Spinal cord (tissue), 10 donors: ENCODE measurements around the gene BANF1. TPM values are rescaled to one million over a fixed set of nuclear protein-coding genes. Genes with fewer than 3 reads are reported as not detected.

Experiments used
- DNase-seq, 6 donors: peaks; one replicate each; pipeline versions ENCODE4 v3.0.0 to v3.0.0-alpha.2; 2013 to 2015; ENCODE audit warnings: low spot score in 6 of 6, low read depth in 4 of 6
- H3K27ac ChIP-seq: one replicate; pipeline ENCODE4 v1.5.1; 2013; ENCODE audit warnings: low read depth, low read length, control low read depth
- H3K27me3 ChIP-seq: one replicate; pipeline ENCODE4 v1.6.1; 2013; ENCODE audit warnings: low read length; ENCODE audit not compliant: control insufficient read depth, insufficient read depth
- H3K36me3 ChIP-seq: one replicate; pipeline ENCODE4 v1.6.1; 2013; ENCODE audit warnings: low read length; ENCODE audit not compliant: control insufficient read depth, insufficient read depth
- H3K4me1 ChIP-seq: one replicate; pipeline ENCODE4 v1.6.1; 2013; ENCODE audit warnings: low read length; ENCODE audit not compliant: control insufficient read depth, insufficient read depth
- H3K4me3 ChIP-seq: one replicate; pipeline ENCODE4 v1.5.1; 2013; ENCODE audit warnings: low read depth, low read length, control low read depth
- H3K9me3 ChIP-seq: one replicate; pipeline ENCODE4 v1.6.1; 2013; ENCODE audit warnings: low read length; ENCODE audit not compliant: control insufficient read depth, insufficient read depth
- WGBS: methylation state at CpG from one replicate; pipeline ENCODE4 v1.1.5; 2013; ENCODE audit warnings: missing lambda C conversion rate; ENCODE audit not compliant: insufficient coverage; 5-methylcytosine and 5-hydroxymethylcytosine counted together
- polyA plus RNA-seq, 2 donors: library from polyadenylated mRNA; unstranded; fragments of 120-200 nt; gene quantifications; one replicate each; pipeline ENCODE4 v1.2.1, GENCODE V29; 2013; ENCODE audit not compliant: insufficient read length in 2 of 2
- total RNA-seq, 2 donors: library from RNA; depleted of rRNA in 1 of 2; stranded (reverse); fragments of 120-200 nt in 1 of 2; fragments of >200 nt in 1 of 2; gene quantifications; one replicate each; pipeline versions ENCODE4 v1.2.3 to v1.2.4, GENCODE V29; 2013 to 2014
- donor health status: healthy.

Gene BANF1
- total and polyA plus RNA-seq, 4 donors, result 14.3 to 280 (median 155) TPM

- WGBS, result 96% methylated on average over 28 of the region's 29 CpGs
- H3K36me3 ChIP-seq, result peaks cover 84% of the 10 kb centered on the region
- no peaks in the 10 kb centered on the region for H3K4me1 ChIP-seq
- H3K27ac ChIP-seq, result no peak overlapping the region
- H3K4me3 ChIP-seq, result no peak overlapping the region
- DNase-seq, result no peak
- no peaks in the 10 kb centered on the region for H3K9me3 ChIP-seq
- no peaks in the 10 kb centered on the region for H3K27me3 ChIP-seq
Observed at GRCh38 chr11:65977621-65978390, 24.5 kb upstream of the BANF1 start.

- Histone ChIP-seq H3K27me3 (no peaks in the 10 kb centered on the region), H3K36me3 (peaks cover 82% of the 10 kb centered on the region), H3K4me1 (no peaks in the 10 kb centered on the region), H3K27ac (no peak overlapping the region), H3K9me3 (no peaks in the 10 kb centered on the region), H3K4me3 (no peak overlapping the region)
- 94% methylated on average over 17 of the region's 34 CpGs for WGBS
- no peak for DNase-seq
Observed at GRCh38 chr11:65978391-65979238, 23.7 kb upstream of the BANF1 start.

- H3K27ac ChIP-seq, result no peak overlapping the region
- DNase-seq, result no peak
- peaks cover 77% of the 10 kb centered on the region for H3K36me3 ChIP-seq
Observed at GRCh38 chr11:65979261-65979759, 23.0 kb upstream of the BANF1 start.

GRCh38 chr11:65981101-65981740 lies 21.1 kb upstream of the BANF1 start:
- DNase-seq, result no peak
- Histone ChIP-seq H3K36me3 (peaks cover 59% of the 10 kb centered on the region), H3K27ac (no peak overlapping the region), H3K9me3 (no peaks in the 10 kb centered on the region), H3K4me1 (no peaks in the 10 kb centered on the region), H3K4me3 (no peak overlapping the region), H3K27me3 (no peaks in the 10 kb centered on the region)
- WGBS, result 86% methylated on average over 12 of the region's 12 CpGs

More at GRCh38 chr11:65979261-65979759, 23.0 kb upstream of the BANF1 start:
- Histone ChIP-seq H3K27me3 (no peaks in the 10 kb centered on the region), H3K4me1 (no peaks in the 10 kb centered on the region), H3K9me3 (no peaks in the 10 kb centered on the region), H3K4me3 (no peak overlapping the region)
- 86% methylated on average over 5 of the region's 10 CpGs for WGBS

- DNase-seq, result no peak
- H3K27ac ChIP-seq, result no peak overlapping the region
- WGBS, result 86% methylated on average over 12 of the region's 16 CpGs
- H3K27me3 ChIP-seq, result no peaks in the 10 kb centered on the region
- H3K36me3 ChIP-seq, result peaks cover 49% of the 10 kb centered on the region
- H3K4me3 ChIP-seq, result no peak overlapping the region
- no peaks in the 10 kb centered on the region for H3K4me1 ChIP-seq
- no peaks in the 10 kb centered on the region for H3K9me3 ChIP-seq
Observed at GRCh38 chr11:65981972-65982823, 20.1 kb upstream of the BANF1 start.

GRCh38 chr11:65982824-65983588 lies 19.3 kb upstream of the BANF1 start:
- H3K9me3 ChIP-seq, result no peaks in the 10 kb centered on the region
- no peaks in the 10 kb centered on the region for H3K4me1 ChIP-seq
- WGBS, result 79% methylated on average over 15 of the region's 22 CpGs
- H3K27ac ChIP-seq, result no peak overlapping the region
- no peaks in the 10 kb centered on the region for H3K27me3 ChIP-seq
- H3K4me3 ChIP-seq, result no peak overlapping the region
- DNase-seq, result no peak
- H3K36me3 ChIP-seq, result peaks cover 45% of the 10 kb centered on the region

- Histone ChIP-seq H3K9me3 (no peaks in the 10 kb centered on the region), H3K36me3 (peaks cover 39% of the 10 kb centered on the region), H3K4me1 (no peaks in the 10 kb centered on the region), H3K27ac (no peak overlapping the region), H3K27me3 (no peaks in the 10 kb centered on the region), H3K4me3 (no peak overlapping the region)
- DNase-seq, result no peak
- 87% methylated on average over 5 of the region's 5 CpGs for WGBS
Observed at GRCh38 chr11:65983589-65983987, 18.7 kb upstream of the BANF1 start.

GRCh38 chr11:65987336-65987735 lies 15.0 kb upstream of the BANF1 start:
- Histone ChIP-seq H3K9me3 (no peaks in the 10 kb centered on the region), H3K36me3 (peaks cover 18% of the 10 kb centered on the region), H3K27me3 (no peaks in the 10 kb centered on the region), H3K4me3 (no peak overlapping the region), H3K27ac (no peak overlapping the region), H3K4me1 (no peaks in the 10 kb centered on the region)
- DNase-seq, result no peak
- WGBS, result 79% methylated on average over 7 of the region's 9 CpGs
